ENCODE results near the gene LRCH1.

DNA sequence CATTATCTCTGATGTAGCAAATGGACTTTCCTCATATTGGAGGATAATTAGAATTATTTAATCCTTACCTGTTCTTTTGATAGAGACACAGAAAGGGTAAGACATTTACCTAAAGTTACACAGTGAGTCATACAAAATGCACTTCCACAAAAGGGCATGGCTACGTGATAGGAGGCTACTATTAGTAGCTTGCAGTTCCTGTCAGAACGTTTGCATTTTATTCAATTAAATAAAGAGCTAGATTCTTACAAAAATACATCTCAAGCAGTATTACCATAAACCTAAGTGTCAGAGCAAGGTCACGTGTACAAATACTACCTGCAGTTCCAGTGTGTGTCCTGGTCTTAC lies 123.4 kb downstream of the LRCH1 start:
- no peak for TF ChIP-seq RCOR1 (IDR thresholded peaks at IDR 0.05; ENCODE audit: insufficient replicate concordance, low read length)
- TF ChIP-seq CEBPB (IDR thresholded peaks at IDR 0.05; ENCODE audit: low read depth, low read length) = no peak
- TF ChIP-seq POLR2A (IDR thresholded peaks at IDR 0.05; ENCODE audit: low read depth, low read length) = no peak
- TF ChIP-seq, protein P1, sequence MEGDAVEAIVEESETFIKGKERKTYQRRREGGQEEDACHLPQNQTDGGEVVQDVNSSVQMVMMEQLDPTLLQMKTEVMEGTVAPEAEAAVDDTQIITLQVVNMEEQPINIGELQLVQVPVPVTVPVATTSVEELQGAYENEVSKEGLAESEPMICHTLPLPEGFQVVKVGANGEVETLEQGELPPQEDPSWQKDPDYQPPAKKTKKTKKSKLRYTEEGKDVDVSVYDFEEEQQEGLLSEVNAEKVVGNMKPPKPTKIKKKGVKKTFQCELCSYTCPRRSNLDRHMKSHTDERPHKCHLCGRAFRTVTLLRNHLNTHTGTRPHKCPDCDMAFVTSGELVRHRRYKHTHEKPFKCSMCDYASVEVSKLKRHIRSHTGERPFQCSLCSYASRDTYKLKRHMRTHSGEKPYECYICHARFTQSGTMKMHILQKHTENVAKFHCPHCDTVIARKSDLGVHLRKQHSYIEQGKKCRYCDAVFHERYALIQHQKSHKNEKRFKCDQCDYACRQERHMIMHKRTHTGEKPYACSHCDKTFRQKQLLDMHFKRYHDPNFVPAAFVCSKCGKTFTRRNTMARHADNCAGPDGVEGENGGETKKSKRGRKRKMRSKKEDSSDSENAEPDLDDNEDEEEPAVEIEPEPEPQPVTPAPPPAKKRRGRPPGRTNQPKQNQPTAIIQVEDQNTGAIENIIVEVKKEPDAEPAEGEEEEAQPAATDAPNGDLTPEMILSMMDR (conservative IDR thresholded peaks at IDR 0.05; ENCODE audit: low read depth, low read length) = no peak
- no peak for TF ChIP-seq RAD21 (IDR thresholded peaks at IDR 0.05; ENCODE audit: low read length)
- no peak for TF ChIP-seq MXI1 (IDR thresholded peaks at IDR 0.05; ENCODE audit: borderline replicate concordance, low read depth, low read length)
